ENCODE measurements around the gene SFRP4. TPM values are rescaled to one million over a fixed set of nuclear protein-coding genes. Genes with fewer than 3 reads are reported as not detected.

The SFRP4 gene
- total RNA-seq, 1 donor from 2014 or later = not detected

DNA sequence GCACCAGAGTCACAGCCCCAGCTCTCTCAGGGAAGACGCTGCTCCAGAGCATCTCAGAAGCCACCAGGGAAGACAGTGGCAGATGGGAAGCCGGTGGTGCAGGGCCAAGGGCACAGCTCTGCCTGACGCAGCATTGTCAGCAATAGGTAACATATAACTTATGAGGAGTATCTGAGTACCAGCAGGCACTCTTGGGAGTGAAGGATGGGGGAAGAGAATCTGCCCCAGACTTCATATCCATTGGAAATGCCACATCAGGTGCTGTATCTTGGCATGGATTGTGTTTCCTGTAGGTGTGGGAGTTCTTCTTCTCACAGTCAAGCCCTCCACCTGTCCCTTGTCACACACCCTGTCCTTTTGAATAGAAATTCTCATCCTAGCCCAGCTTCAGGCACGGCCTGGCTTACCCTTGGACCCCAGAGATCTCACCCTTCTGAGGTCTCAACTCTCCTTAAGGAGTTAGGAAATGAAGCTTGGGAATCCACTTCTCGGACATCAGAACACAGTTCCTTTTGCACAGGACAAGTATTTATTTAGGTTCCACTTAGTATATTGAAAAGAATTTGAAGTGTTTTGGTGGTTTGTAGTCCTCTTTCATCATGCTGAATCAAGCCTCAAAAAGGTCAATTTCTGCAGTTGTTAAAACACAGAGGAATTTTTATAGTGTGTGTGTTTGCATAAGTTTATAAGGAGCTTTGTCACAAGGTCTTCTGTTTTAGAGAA, 13.8 kb upstream of the SFRP4 start:
- Histone ChIP-seq H3K4me3 (ENCODE audit: low read depth, low read length) (no peak overlapping the region), H3K27me3 (ENCODE audit: control insufficient read depth, insufficient read depth, low read length) (no peaks in the 10 kb centered on the region), H3K36me3 (ENCODE audit: control insufficient read depth, insufficient read depth, low read length) (no peaks in the 10 kb centered on the region)
- DNase-seq (ENCODE audit: low read depth) = no peak
- TF ChIP-seq, protein P1, sequence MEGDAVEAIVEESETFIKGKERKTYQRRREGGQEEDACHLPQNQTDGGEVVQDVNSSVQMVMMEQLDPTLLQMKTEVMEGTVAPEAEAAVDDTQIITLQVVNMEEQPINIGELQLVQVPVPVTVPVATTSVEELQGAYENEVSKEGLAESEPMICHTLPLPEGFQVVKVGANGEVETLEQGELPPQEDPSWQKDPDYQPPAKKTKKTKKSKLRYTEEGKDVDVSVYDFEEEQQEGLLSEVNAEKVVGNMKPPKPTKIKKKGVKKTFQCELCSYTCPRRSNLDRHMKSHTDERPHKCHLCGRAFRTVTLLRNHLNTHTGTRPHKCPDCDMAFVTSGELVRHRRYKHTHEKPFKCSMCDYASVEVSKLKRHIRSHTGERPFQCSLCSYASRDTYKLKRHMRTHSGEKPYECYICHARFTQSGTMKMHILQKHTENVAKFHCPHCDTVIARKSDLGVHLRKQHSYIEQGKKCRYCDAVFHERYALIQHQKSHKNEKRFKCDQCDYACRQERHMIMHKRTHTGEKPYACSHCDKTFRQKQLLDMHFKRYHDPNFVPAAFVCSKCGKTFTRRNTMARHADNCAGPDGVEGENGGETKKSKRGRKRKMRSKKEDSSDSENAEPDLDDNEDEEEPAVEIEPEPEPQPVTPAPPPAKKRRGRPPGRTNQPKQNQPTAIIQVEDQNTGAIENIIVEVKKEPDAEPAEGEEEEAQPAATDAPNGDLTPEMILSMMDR (IDR thresholded peaks at IDR 0.05; ENCODE audit: insufficient read depth, low read length, poor library complexity, severe bottlenecking) = no peak

GRCh38 chr7:37928878-37929277, 12.3 kb upstream of the SFRP4 start:
- Histone ChIP-seq H3K4me3 (ENCODE audit: low read depth, low read length) (no peak overlapping the region), H3K27me3 (ENCODE audit: control insufficient read depth, insufficient read depth, low read length) (no peaks in the 10 kb centered on the region), H3K36me3 (ENCODE audit: control insufficient read depth, insufficient read depth, low read length) (no peaks in the 10 kb centered on the region)
- TF ChIP-seq, protein P1 (IDR thresholded peaks at IDR 0.05; ENCODE audit: insufficient read depth, low read length, poor library complexity, severe bottlenecking) = no peak
- no peak for DNase-seq (ENCODE audit: low read depth)

DNA sequence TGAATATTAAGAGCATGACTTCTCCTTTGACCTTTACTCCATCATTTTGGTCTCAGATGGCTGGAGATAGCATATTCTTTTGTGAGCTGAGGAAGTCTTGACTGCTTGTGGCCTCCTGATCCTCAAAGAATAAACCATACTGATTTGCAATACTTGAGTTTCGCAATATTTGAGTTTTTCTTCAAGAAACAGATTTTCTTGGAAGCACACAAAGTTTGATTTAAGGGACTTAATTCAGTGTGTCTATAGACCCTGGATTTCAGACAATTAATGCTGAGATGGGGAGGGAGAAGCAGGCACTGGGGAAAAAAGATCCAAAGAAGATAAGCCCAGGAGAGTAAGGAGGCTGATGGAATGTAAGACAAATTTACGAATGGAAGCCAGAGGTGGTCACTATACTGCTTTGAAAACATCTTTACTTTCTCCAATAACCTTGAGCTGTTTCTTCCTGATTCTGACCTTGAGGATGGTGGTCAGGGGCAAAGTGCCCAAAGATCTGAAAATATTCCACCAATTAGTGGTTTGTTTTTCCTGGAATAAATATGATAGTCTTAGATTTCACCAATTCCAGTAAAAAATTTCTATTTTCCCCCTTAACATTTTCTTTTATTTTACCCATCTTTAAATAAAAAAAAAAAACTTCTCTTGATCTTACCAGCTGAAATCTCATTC, 11.3 kb upstream of the SFRP4 start:
- H3K27me3 ChIP-seq (ENCODE audit: control insufficient read depth, insufficient read depth, low read length) = no peaks in the 10 kb centered on the region
- no peaks in the 10 kb centered on the region for H3K36me3 ChIP-seq (ENCODE audit: control insufficient read depth, insufficient read depth, low read length)
- H3K4me3 ChIP-seq (ENCODE audit: low read depth, low read length) = no peak overlapping the region
- TF ChIP-seq, protein P1 (IDR thresholded peaks at IDR 0.05; ENCODE audit: insufficient read depth, low read length, poor library complexity, severe bottlenecking) = no peak
- no peak for DNase-seq (ENCODE audit: low read depth)

DNA sequence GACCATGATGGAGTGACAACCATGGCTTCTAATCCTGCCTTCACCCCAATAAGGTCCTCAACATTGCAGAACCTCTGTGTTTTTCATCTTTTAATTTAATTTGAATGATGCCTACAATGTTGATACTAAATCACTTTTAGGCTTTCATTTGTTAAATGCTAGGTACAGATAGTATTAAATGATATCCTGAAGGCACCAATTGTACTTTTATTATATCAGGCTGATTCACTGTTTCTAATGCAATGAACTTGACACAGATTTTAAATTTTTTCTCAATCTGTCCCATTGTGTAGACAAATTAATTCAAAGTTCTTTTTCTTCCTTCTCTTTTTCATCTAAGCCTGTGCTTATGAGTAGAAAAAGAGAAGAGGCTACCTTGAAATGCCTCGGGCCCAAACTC, 9.0 kb upstream of the SFRP4 start:
- H3K4me3 ChIP-seq (ENCODE audit: low read depth, low read length) = no peak overlapping the region
- H3K27me3 ChIP-seq (ENCODE audit: control insufficient read depth, insufficient read depth, low read length) = no peaks in the 10 kb centered on the region
- DNase-seq (ENCODE audit: low read depth) = no peak
- H3K36me3 ChIP-seq (ENCODE audit: control insufficient read depth, insufficient read depth, low read length) = no peaks in the 10 kb centered on the region
- TF ChIP-seq, protein P1 (IDR thresholded peaks at IDR 0.05; ENCODE audit: insufficient read depth, low read length, poor library complexity, severe bottlenecking) = no peak

DNA sequence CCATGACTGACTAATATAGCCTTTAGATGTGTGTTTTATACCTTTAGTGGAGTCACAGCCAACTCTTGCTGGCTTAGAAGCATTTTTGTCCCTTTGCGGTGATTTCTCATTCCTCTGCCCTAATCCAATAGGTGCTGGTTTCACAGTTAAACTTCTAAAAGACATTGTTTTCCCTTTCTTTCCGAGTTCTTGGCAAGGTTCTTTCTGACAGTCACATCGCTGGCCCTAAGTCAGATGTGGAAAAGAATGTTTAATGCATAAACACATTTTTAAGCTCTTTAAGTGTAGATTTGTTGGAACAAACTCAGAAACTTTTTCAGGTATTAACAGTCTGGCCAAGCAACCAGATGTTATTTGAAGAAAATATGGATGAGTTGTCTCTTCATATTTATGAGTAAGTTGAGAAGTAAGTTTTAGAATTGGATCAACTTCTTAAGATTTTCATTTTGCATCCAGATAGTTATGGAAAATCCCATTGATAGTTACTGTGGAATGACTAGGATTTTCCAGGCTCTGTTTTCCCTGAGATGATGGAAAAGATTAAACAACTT, 7.9 kb upstream of the SFRP4 start:
- TF ChIP-seq, protein P1 (IDR thresholded peaks at IDR 0.05; ENCODE audit: insufficient read depth, low read length, poor library complexity, severe bottlenecking) = no peak
- H3K36me3 ChIP-seq (ENCODE audit: control insufficient read depth, insufficient read depth, low read length) = no peaks in the 10 kb centered on the region
- DNase-seq (ENCODE audit: low read depth) = no peak
- no peaks in the 10 kb centered on the region for H3K27me3 ChIP-seq (ENCODE audit: control insufficient read depth, insufficient read depth, low read length)
- H3K4me3 ChIP-seq (ENCODE audit: low read depth, low read length) = no peak overlapping the region
